Frontal cortex (tissue), 4 donors: ENCODE results near the gene KRTAP10-12. TPM values are rescaled to one million over a fixed set of nuclear protein-coding genes. Genes with fewer than 3 reads are reported as not detected.
"Not testable (repeated sequence)": the region's sequence is repeated elsewhere in the genome, so short reads cannot be mapped to it uniquely, and the experiment has no call there.

Experiments
- DNase-seq, 2 donors: peaks; one replicate each; pipeline ENCODE4 v3.0.0; 2012; ENCODE audit warnings: low spot score in 2 of 2
- FAIRE-seq: peaks from 2 replicates; lab custom pipeline; 2012; peaks lifted over from hg19 to GRCh38; lab: Jason Lieb, UNC
- total RNA-seq: library from RNA; depleted of rRNA; stranded (reverse); fragments of >200 nt; gene quantifications from one replicate; pipeline ENCODE4 v1.2.3, GENCODE V29; 2014
- donor health status: control.
- donor health status: control.
- donor health status: control.

Gene KRTAP10-12
- total RNA-seq, 1 donor from 2014 or later, result not detected

- FAIRE-seq (no peak), DNase-seq (no peak)
Measured at GRCh38 chr21:44666401-44667320, 30.3 kb upstream of the KRTAP10-12 start, which contains the start of gene KRTAP12-2. TSS of gene KRTAP12-2 (minus strand) at chr21:44666927. CDS start at chr21:44666886, 41 bp downstream.

- FAIRE-seq (no peak), DNase-seq (no peak)
Measured at GRCh38 chr21:44667612-44668011, 29.4 kb upstream of the KRTAP10-12 start.

- FAIRE-seq (no peak), DNase-seq (no peak)
Measured at GRCh38 chr21:44670642-44671432, 26.1 kb upstream of the KRTAP10-12 start.

GRCh38 chr21:44671911-44672310 lies 25.1 kb upstream of the KRTAP10-12 start:
- FAIRE-seq (peak; percentile 23), DNase-seq (no peak)

- DNase-seq (no peak), FAIRE-seq (no peak)
Measured at GRCh38 chr21:44677881-44678280, 19.1 kb upstream of the KRTAP10-12 start.

- no peak for DNase-seq
- FAIRE-seq, result no peak
Measured at GRCh38 chr21:44681152-44681551, 15.8 kb upstream of the KRTAP10-12 start.

- FAIRE-seq, result no peak
- DNase-seq, result no peak
Measured at GRCh38 chr21:44681861-44682579, 15.0 kb upstream of the KRTAP10-12 start, which contains the start of gene KRTAP12-1. TSS of gene KRTAP12-1 (minus strand) at chr21:44682163. CDS start at chr21:44682123, 40 bp downstream.

GRCh38 chr21:44682580-44683151 lies 14.3 kb upstream of the KRTAP10-12 start:
- no peak for DNase-seq
- FAIRE-seq, result no peak

GRCh38 chr21:44684077-44684476 lies 12.9 kb upstream of the KRTAP10-12 start:
- FAIRE-seq (no peak), DNase-seq (no peak)

- no peak for FAIRE-seq
- DNase-seq, result no peak
Measured at GRCh38 chr21:44684483-44684882, 12.5 kb upstream of the KRTAP10-12 start.

- not testable (repeated sequence) for FAIRE-seq, DNase-seq
Measured at GRCh38 chr21:44685050-44685449, 11.9 kb upstream of the KRTAP10-12 start.

- FAIRE-seq (no peak), DNase-seq (no peak)
Measured at GRCh38 chr21:44686000-44686781, 10.8 kb upstream of the KRTAP10-12 start.

- FAIRE-seq (no peak), DNase-seq (no peak)
Measured at GRCh38 chr21:44686843-44687561, 10.0 kb upstream of the KRTAP10-12 start.

GRCh38 chr21:44687671-44688070 lies 9.3 kb upstream of the KRTAP10-12 start:
- FAIRE-seq (no peak), DNase-seq (no peak)

GRCh38 chr21:44689740-44690139 lies 7.2 kb upstream of the KRTAP10-12 start:
- FAIRE-seq, DNase-seq: not testable (repeated sequence)

- no peak for FAIRE-seq
Measured at GRCh38 chr21:44691686-44692085, 5.3 kb upstream of the KRTAP10-12 start.

GRCh38 chr21:44692798-44693512 lies 4.0 kb upstream of the KRTAP10-12 start:
- no peak for DNase-seq
- no peak for FAIRE-seq

More at GRCh38 chr21:44691686-44692085, 5.3 kb upstream of the KRTAP10-12 start:
- no peak for DNase-seq
